Ureter (tissue), 1 donor: ENCODE measurements around the gene UGT1A4. TPM values are rescaled to one million over a fixed set of nuclear protein-coding genes. Genes with fewer than 3 reads are reported as not detected.

ENCODE experiments used
- DNase-seq: peaks from one replicate; pipeline ENCODE4 v3.0.0-alpha.2; 2020; ENCODE audit warnings: low spot score
- total RNA-seq: library from RNA; stranded (reverse); gene quantifications from one replicate; pipeline ENCODE4 v1.2.4, GENCODE V29; 2023
- donor health status: DM: yes; HTN: yes; CAD: no.

UGT1A4 gene
- total RNA-seq, result 23.2 TPM

- DNase-seq, result no peak
Observed at GRCh38 chr2:233718552-233718951, at the start of gene UGT1A4. Gene UGT1A4, plus strand, starts transcription at chr2:233718736. Its CDS starts 85 bp downstream, at chr2:233718821.

- no peak for DNase-seq
Observed at GRCh38 chr2:233671290-233672161, 47.0 kb upstream of the UGT1A4 start, which contains the start of gene UGT1A9. Gene UGT1A9, plus strand, starts transcription at chr2:233671898. Its CDS starts 37 bp downstream, at chr2:233671935.

GRCh38 chr2:233672886-233673285 is 45.6 kb upstream of the UGT1A4 start:
- no peak for DNase-seq

- no peak for DNase-seq
Observed at GRCh38 chr2:233673896-233674295, 44.6 kb upstream of the UGT1A4 start.

- DNase-seq, result no peak
Observed at GRCh38 chr2:233674314-233674713, 44.2 kb upstream of the UGT1A4 start.

GRCh38 chr2:233674995-233675394 is 43.5 kb upstream of the UGT1A4 start:
- DNase-seq, result no peak

GRCh38 chr2:233676046-233676445 is 42.5 kb upstream of the UGT1A4 start:
- DNase-seq, result no peak

GRCh38 chr2:233679196-233679595 is 39.3 kb upstream of the UGT1A4 start:
- DNase-seq, result no peak

- no peak for DNase-seq
Observed at GRCh38 chr2:233680361-233681045, 38.0 kb upstream of the UGT1A4 start.

- no peak for DNase-seq
Observed at GRCh38 chr2:233681521-233682099, 36.9 kb upstream of the UGT1A4 start, which contains the start of gene UGT1A7. Gene UGT1A7, plus strand, starts transcription at chr2:233681901. Its CDS starts 37 bp downstream, at chr2:233681938.

- DNase-seq, result no peak
Observed at GRCh38 chr2:233684640-233685039, 33.9 kb upstream of the UGT1A4 start.

GRCh38 chr2:233686928-233687327 is 31.6 kb upstream of the UGT1A4 start:
- DNase-seq, result no peak

- DNase-seq, result no peak
Observed at GRCh38 chr2:233688341-233688740, 30.2 kb upstream of the UGT1A4 start.

GRCh38 chr2:233689031-233689430 is 29.5 kb upstream of the UGT1A4 start:
- no peak for DNase-seq

- no peak for DNase-seq
Observed at GRCh38 chr2:233689501-233689900, 29.0 kb upstream of the UGT1A4 start.

- no peak for DNase-seq
Observed at GRCh38 chr2:233690444-233690843, 28.1 kb upstream of the UGT1A4 start.

GRCh38 chr2:233691443-233692433 is 26.8 kb upstream of the UGT1A4 start:
- peak; percentile 91 for DNase-seq

GRCh38 chr2:233692648-233693047 is 25.9 kb upstream of the UGT1A4 start, which contains the start of gene UGT1A6:
Gene UGT1A6, plus strand, starts transcription at chr2:233692890. Its CDS starts 115 bp downstream, at chr2:233693005.
- no peak for DNase-seq

- DNase-seq, result no peak
Observed at GRCh38 chr2:233693963-233694362, 24.6 kb upstream of the UGT1A4 start.

- no peak for DNase-seq
Observed at GRCh38 chr2:233698740-233699139, 19.8 kb upstream of the UGT1A4 start.

GRCh38 chr2:233699424-233700027 is 19.0 kb upstream of the UGT1A4 start:
- no peak for DNase-seq
